GM12878 (cell line): ENCODE results near the gene CPSF4L. TPM values are rescaled to one million over a fixed set of nuclear protein-coding genes. Genes with fewer than 3 reads are reported as not detected.

ENCODE experiments used
- BHLHE40 ChIP-seq, 2 experiments: fragments of 450-650 bp in 1 of 2; IDR thresholded peaks; 2 replicates each; pipeline ENCODE4 v1.6.1; 2011 to 2017; ENCODE audit warnings: low read depth in 2 of 2, borderline replicate concordance in 1 of 2, improper control_type of control experiment in 1 of 2, low read length in 1 of 2, mild to moderate bottlenecking in 1 of 2
- EED ChIP-seq: sonication (generic); IDR thresholded peaks from 2 replicates; pipeline ENCODE4 v1.6.1; 2016; ENCODE audit warnings: antibody characterized with exemption, low read depth
- GATAD2B ChIP-seq: fragments of 450-650 bp; conservative IDR thresholded peaks from 2 replicates; pipeline ENCODE4 v1.6.1; 2017; ENCODE audit warnings: low read depth, mild to moderate bottlenecking, moderate library complexity
- HDAC6 ChIP-seq: fragments of 200-600 bp; sonication (generic); IDR thresholded peaks from one replicate; pipeline ENCODE4 v1.8.0; 2017; ENCODE audit warnings: antibody characterized with exemption; ENCODE audit not compliant: unreplicated experiment
- IKZF1 ChIP-seq: fragments of 450-650 bp; conservative IDR thresholded peaks from 2 replicates; pipeline ENCODE4 v1.6.1; 2017; ENCODE audit warnings: antibody characterized with exemption, mild to moderate bottlenecking
- JUNB ChIP-seq: IDR thresholded peaks from 2 replicates; pipeline ENCODE4 v1.6.1; 2016; ENCODE audit warnings: antibody characterized with exemption, mild to moderate bottlenecking
- NFIC ChIP-seq: IDR thresholded peaks from 2 replicates; pipeline ENCODE4 v1.6.1; 2012; ENCODE audit warnings: low read depth, mild to moderate bottlenecking, inconsistent platforms, low read length, moderate library complexity
- NFYB ChIP-seq: IDR thresholded peaks from 2 replicates; pipeline ENCODE4 v1.6.1; 2011; ENCODE audit warnings: low read depth, mild to moderate bottlenecking, low read length, improper control_type of control experiment, moderate library complexity; ENCODE audit not compliant: insufficient read depth
- POU2F2 ChIP-seq: IDR thresholded peaks from 3 replicates; pipeline ENCODE4 v1.6.1; 2011; ENCODE audit warnings: low read depth, mild to moderate bottlenecking, low read length, borderline replicate concordance
- REST ChIP-seq: IDR thresholded peaks from 2 replicates; pipeline ENCODE4 v1.6.1; 2012; ENCODE audit warnings: mild to moderate bottlenecking, low read depth, low read length
- RFX5 ChIP-seq: IDR thresholded peaks from 2 replicates; pipeline ENCODE4 v1.6.1; 2011; ENCODE audit warnings: low read depth, low read length, improper control_type of control experiment
- SMAD1 ChIP-seq: fragments of 450-650 bp; IDR thresholded peaks from 2 replicates; pipeline ENCODE4 v1.6.1; 2018; ENCODE audit warnings: mild to moderate bottlenecking, low read depth; ENCODE audit not compliant: partially characterized antibody
- SMC3 ChIP-seq: IDR thresholded peaks from 2 replicates; pipeline ENCODE4 v1.6.1; 2011; ENCODE audit warnings: low read length, improper control_type of control experiment, borderline replicate concordance
- SREBF1 ChIP-seq: IDR thresholded peaks from 2 replicates; pipeline ENCODE4 v1.6.1; 2012; ENCODE audit warnings: mild to moderate bottlenecking, low read length
- SRF ChIP-seq, 2 experiments: IDR thresholded peaks; 2 replicates each; pipeline ENCODE4 v1.6.1; 2011; ENCODE audit warnings: low read depth in 2 of 2, low read length in 2 of 2, mild to moderate bottlenecking in 1 of 2, moderate library complexity in 1 of 2
- SUZ12 ChIP-seq: fragments of 200-600 bp; sonication (generic); IDR thresholded peaks from one replicate; pipeline ENCODE4 v1.6.1; 2018; ENCODE audit warnings: antibody characterized with exemption, mild to moderate bottlenecking; ENCODE audit not compliant: unreplicated experiment
- TARDBP ChIP-seq: IDR thresholded peaks from 2 replicates; pipeline ENCODE4 v1.6.1; 2016; ENCODE audit warnings: borderline replicate concordance
- ZNF207 ChIP-seq: fragments of 450-650 bp; IDR thresholded peaks from 2 replicates; pipeline ENCODE4 v1.6.1; 2014; ENCODE audit warnings: antibody characterized with exemption, mild to moderate bottlenecking, borderline replicate concordance
- ZNF384 ChIP-seq: IDR thresholded peaks from 2 replicates; pipeline ENCODE4 v1.6.1; 2012; ENCODE audit warnings: low read depth, mild to moderate bottlenecking, low read length, improper control_type of control experiment, borderline replicate concordance
- polyA plus RNA-seq, 11 experiments: library from polyadenylated mRNA; depleted of rRNA in 4 of 11; unstranded in 6 of 11; stranded (reverse) in 5 of 11; fragments of >200 nt; fragmentation: Nextera tagmentation in 4 of 11; fragmentation: Illumina TruSeq in 1 of 11; extraction: Ambion mirVana in 4 of 11; extraction: Trizol in 1 of 11; gene quantifications; 1 replicate in 1 of 11; 2 replicates in 10 of 11; pipeline versions ENCODE4 v1.2.1 to v1.2.3, GENCODE V29; 2011 to 2016; ENCODE audit warnings: inconsistent platforms in 2 of 11, missing spikeins in 2 of 11, low read depth in 1 of 11
- total RNA-seq, 4 experiments: library from RNA; depleted of rRNA in 3 of 4; stranded (reverse); fragments of >200 nt in 3 of 4; fragmentation: Illumina TruSeq in 1 of 4; extraction: Trizol in 1 of 4; gene quantifications; 2 replicates each; pipeline versions ENCODE4 v1.2.1 to v1.2.3, GENCODE V29; 2013 to 2021
- TF ChIP-seq, protein P1 (sequence below): IDR thresholded peaks from 2 replicates; pipeline ENCODE4 v1.6.1; 2011; ENCODE audit warnings: borderline replicate concordance, low read depth, mild to moderate bottlenecking, moderate library complexity, mixed read lengths, low read length; ENCODE audit not compliant: insufficient read depth; ENCODE audit errors: extremely low read length
- TF ChIP-seq, protein P2 (sequence below): fragments of 450-650 bp; IDR thresholded peaks from 2 replicates; pipeline ENCODE4 v1.6.1; 2017; ENCODE audit warnings: mild to moderate bottlenecking
- TF ChIP-seq, protein P3 (sequence below): fragments of 450-650 bp; formaldehyde crosslinking; IDR thresholded peaks from 2 replicates; pipeline ENCODE4 v1.5.0; 2022; ENCODE audit warnings: mild to moderate bottlenecking, missing genetic modification characterization

The CPSF4L gene
- total and polyA plus RNA-seq, 10 of the 15 experiments (the other 5 are each of a cell fraction or from before 2014, with no cell fraction given): not detected

GRCh38 chr17:73281928-73282327, 20.2 kb upstream of the CPSF4L start (continued):
- TF ChIP-seq, protein P1, sequence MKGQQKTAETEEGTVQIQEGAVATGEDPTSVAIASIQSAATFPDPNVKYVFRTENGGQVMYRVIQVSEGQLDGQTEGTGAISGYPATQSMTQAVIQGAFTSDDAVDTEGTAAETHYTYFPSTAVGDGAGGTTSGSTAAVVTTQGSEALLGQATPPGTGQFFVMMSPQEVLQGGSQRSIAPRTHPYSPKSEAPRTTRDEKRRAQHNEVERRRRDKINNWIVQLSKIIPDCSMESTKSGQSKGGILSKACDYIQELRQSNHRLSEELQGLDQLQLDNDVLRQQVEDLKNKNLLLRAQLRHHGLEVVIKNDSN: no peak
- TF ChIP-seq SMAD1: peak; percentile 32
- TF ChIP-seq, protein P2, sequence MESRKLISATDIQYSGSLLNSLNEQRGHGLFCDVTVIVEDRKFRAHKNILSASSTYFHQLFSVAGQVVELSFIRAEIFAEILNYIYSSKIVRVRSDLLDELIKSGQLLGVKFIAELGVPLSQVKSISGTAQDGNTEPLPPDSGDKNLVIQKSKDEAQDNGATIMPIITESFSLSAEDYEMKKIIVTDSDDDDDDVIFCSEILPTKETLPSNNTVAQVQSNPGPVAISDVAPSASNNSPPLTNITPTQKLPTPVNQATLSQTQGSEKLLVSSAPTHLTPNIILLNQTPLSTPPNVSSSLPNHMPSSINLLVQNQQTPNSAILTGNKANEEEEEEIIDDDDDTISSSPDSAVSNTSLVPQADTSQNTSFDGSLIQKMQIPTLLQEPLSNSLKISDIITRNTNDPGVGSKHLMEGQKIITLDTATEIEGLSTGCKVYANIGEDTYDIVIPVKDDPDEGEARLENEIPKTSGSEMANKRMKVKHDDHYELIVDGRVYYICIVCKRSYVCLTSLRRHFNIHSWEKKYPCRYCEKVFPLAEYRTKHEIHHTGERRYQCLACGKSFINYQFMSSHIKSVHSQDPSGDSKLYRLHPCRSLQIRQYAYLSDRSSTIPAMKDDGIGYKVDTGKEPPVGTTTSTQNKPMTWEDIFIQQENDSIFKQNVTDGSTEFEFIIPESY: no peak
- no peak for TF ChIP-seq SUZ12
- no peak for TF ChIP-seq SRF (IDR thresholded peaks at IDR 0.05; ENCODE audit: low read depth in 2 of 2, low read length in 2 of 2)
- TF ChIP-seq TARDBP: no peak
- no peak for TF ChIP-seq HDAC6
- no peak for TF ChIP-seq REST
- no peak for TF ChIP-seq ZNF207
- TF ChIP-seq EED: peak; percentile 68
- peak; percentile 59; the same call in 1 of the 3 replicates for TF ChIP-seq POU2F2
- peak; percentile 93 for TF ChIP-seq IKZF1
- peak; percentile 53 to 59; a peak in 3 of 4 replicates for TF ChIP-seq BHLHE40 (IDR thresholded peaks at IDR 0.05; ENCODE audit: borderline replicate concordance in 1 of 2, low read depth in 2 of 2, low read length in 1 of 2)
- TF ChIP-seq GATAD2B: peak; percentile 99
- no peak for TF ChIP-seq SMC3
- TF ChIP-seq SREBF1: 0 out of 2 replicates have a peak, but pooled peaks have one; percentile 24
- TF ChIP-seq RFX5: no peak
- TF ChIP-seq NFYB: no peak
- TF ChIP-seq ZNF384: no peak
- no peak for TF ChIP-seq NFIC
- peak; percentile 54 for TF ChIP-seq JUNB
- TF ChIP-seq, protein P3, sequence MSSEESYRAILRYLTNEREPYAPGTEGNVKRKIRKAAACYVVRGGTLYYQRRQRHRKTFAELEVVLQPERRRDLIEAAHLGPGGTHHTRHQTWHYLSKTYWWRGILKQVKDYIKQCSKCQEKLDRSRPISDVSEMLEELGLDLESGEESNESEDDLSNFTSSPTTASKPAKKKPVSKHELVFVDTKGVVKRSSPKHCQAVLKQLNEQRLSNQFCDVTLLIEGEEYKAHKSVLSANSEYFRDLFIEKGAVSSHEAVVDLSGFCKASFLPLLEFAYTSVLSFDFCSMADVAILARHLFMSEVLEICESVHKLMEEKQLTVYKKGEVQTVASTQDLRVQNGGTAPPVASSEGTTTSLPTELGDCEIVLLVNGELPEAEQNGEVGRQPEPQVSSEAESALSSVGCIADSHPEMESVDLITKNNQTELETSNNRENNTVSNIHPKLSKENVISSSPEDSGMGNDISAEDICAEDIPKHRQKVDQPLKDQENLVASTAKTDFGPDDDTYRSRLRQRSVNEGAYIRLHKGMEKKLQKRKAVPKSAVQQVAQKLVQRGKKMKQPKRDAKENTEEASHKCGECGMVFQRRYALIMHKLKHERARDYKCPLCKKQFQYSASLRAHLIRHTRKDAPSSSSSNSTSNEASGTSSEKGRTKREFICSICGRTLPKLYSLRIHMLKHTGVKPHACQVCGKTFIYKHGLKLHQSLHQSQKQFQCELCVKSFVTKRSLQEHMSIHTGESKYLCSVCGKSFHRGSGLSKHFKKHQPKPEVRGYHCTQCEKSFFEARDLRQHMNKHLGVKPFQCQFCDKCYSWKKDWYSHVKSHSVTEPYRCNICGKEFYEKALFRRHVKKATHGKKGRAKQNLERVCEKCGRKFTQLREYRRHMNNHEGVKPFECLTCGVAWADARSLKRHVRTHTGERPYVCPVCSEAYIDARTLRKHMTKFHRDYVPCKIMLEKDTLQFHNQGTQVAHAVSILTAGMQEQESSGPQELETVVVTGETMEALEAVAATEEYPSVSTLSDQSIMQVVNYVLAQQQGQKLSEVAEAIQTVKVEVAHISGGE (CRISPR knock-in tag): no peak
